ENCODE data around the gene LHX2. TPM values are rescaled to one million over a fixed set of nuclear protein-coding genes. Genes with fewer than 3 reads are reported as not detected.

LHX2 gene
- total RNA-seq, 4 donors from 2014 or later, result 0.22 TPM; not detected in 3

DNA sequence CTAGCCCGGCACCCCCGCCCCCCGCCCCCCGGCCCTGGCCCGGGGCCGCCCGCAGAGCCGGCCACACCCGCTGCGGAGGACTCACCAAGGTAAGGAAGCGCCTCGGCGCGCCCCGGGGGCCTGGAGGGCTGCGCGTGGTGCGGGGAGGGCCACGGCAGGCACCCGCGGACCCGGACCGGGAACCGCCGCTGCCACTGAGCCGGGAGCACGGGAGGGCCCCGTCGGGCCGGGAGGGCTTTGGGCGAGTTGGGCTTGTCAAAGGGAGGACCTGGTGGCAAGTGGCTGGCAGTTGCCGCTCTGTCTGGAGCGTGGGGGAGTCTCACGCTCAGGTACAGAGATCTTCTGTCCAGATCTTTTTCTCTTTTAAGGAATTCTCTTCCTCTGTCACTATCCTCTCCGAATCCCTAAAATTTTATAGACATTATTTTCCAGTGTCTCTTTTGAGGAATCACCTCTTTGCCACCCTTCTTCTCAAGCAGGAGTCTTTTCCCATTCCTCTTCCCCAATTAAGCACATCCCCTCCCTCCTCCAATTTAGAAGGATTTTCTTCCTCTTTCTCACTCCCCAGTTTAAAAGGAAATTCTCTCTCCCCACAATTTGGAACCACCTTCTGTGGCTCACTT, 11.3 kb upstream of the LHX2 start:
- 5 to 7% methylated on average over 4 to 5 of the region's 35 CpGs for WGBS, 2 donors
- no peaks in the 10 kb centered on the region for H3K9me3 ChIP-seq
- H3K27me3 ChIP-seq, result peaks cover 28 to 100% (median 57%) of the 10 kb centered on the region in 4 donors
- intact Hi-C loops (cut with DNase I), result no loop called here
- H3K36me3 ChIP-seq, result no peaks in the 10 kb centered on the region
- DNase-seq, result no peak
- H3K27ac ChIP-seq, result no peak overlapping the region
- no peak for TF ChIP-seq POLR2A (IDR thresholded peaks at IDR 0.05)
- TF ChIP-seq, protein P1, sequence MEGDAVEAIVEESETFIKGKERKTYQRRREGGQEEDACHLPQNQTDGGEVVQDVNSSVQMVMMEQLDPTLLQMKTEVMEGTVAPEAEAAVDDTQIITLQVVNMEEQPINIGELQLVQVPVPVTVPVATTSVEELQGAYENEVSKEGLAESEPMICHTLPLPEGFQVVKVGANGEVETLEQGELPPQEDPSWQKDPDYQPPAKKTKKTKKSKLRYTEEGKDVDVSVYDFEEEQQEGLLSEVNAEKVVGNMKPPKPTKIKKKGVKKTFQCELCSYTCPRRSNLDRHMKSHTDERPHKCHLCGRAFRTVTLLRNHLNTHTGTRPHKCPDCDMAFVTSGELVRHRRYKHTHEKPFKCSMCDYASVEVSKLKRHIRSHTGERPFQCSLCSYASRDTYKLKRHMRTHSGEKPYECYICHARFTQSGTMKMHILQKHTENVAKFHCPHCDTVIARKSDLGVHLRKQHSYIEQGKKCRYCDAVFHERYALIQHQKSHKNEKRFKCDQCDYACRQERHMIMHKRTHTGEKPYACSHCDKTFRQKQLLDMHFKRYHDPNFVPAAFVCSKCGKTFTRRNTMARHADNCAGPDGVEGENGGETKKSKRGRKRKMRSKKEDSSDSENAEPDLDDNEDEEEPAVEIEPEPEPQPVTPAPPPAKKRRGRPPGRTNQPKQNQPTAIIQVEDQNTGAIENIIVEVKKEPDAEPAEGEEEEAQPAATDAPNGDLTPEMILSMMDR (IDR thresholded peaks at IDR 0.05), result no peak
- H3K4me3 ChIP-seq, result peak overlapping the region in 2 of 4 donors; percentile 23 to 57
- peaks cover 26 to 46% (median 35%) of the 10 kb centered on the region in 3 donors for H3K4me1 ChIP-seq

DNA sequence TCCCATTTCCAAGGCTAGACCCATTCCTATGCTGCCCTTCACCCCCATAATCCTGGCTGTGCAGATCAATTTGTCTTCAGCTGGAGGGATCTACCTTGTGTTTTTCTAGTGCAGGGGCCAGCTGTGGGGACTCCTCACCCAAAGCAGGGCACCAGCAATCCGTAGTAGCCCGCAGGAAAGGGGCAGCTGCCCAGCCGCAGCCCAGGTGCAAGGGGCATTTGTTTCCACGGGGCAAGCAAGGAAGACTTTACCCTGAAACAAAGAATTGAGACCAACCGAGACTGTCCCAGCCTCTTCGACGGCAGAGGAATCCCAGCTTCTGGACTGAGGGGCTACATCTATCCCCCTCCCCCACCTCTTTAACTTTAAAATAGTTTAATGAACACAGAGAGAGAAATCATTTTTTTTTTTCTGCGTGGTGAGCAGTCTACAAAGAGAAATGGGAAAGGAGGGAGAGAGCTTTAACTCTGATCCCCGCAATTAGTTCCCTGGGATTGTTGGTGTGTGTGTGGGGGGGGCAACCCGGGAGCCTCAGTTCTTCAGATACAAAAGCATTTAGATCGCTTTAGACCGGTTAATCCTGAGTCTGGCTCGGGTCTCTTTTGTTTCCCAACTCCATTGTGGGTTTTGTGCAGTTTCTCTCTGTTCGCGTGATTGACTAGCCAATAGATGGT, 10.6 kb upstream of the LHX2 start:
- DNase-seq, result no peak
- H3K9me3 ChIP-seq, result no peaks in the 10 kb centered on the region
- H3K27me3 ChIP-seq, result peaks cover 28 to 100% (median 63%) of the 10 kb centered on the region in 4 donors
- no peak overlapping the region for H3K27ac ChIP-seq
- TF ChIP-seq, protein P1 (IDR thresholded peaks at IDR 0.05), result no peak
- TF ChIP-seq POLR2A (IDR thresholded peaks at IDR 0.05), result no peak
- intact Hi-C loops (cut with DNase I), result no loop called here
- WGBS, 2 donors, result 2 to 16% methylated on average over 12 of the region's 15 CpGs
- no peaks in the 10 kb centered on the region for H3K36me3 ChIP-seq
- H3K4me3 ChIP-seq, result no peak overlapping the region
- peaks cover 26 to 46% (median 35%) of the 10 kb centered on the region in 3 donors for H3K4me1 ChIP-seq

DNA sequence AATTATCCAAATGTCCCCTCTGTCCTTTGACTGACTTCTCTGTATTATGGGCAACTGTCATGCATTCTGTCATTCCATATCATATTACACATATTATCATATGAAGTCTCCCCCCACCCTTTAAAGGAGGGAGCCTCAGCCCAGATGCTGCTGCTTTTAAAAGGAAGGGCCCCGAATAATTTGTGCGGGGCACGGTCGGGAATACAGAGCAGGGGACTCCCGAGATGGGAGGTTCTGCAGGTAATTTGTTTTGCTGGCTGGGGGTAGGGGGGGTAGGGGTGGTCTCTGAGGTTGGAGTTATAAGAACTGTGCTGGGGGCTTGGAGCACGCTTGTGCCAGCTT, 10.1 kb upstream of the LHX2 start:
- H3K4me3 ChIP-seq, result no peak overlapping the region
- H3K36me3 ChIP-seq, result no peaks in the 10 kb centered on the region
- DNase-seq, result no peak
- TF ChIP-seq, protein P1 (IDR thresholded peaks at IDR 0.05), result no peak
- TF ChIP-seq POLR2A (IDR thresholded peaks at IDR 0.05), result no peak
- intact Hi-C loops (cut with DNase I), result no loop called here
- peaks cover 28 to 100% (median 65%) of the 10 kb centered on the region in 4 donors for H3K27me3 ChIP-seq
- H3K4me1 ChIP-seq, result peaks cover 25 to 45% (median 34%) of the 10 kb centered on the region in 3 donors
- 6 to 8% methylated on average over 4 to 6 of the region's 6 CpGs for WGBS, 2 donors
- H3K9me3 ChIP-seq, result no peaks in the 10 kb centered on the region
- no peak overlapping the region for H3K27ac ChIP-seq

DNA sequence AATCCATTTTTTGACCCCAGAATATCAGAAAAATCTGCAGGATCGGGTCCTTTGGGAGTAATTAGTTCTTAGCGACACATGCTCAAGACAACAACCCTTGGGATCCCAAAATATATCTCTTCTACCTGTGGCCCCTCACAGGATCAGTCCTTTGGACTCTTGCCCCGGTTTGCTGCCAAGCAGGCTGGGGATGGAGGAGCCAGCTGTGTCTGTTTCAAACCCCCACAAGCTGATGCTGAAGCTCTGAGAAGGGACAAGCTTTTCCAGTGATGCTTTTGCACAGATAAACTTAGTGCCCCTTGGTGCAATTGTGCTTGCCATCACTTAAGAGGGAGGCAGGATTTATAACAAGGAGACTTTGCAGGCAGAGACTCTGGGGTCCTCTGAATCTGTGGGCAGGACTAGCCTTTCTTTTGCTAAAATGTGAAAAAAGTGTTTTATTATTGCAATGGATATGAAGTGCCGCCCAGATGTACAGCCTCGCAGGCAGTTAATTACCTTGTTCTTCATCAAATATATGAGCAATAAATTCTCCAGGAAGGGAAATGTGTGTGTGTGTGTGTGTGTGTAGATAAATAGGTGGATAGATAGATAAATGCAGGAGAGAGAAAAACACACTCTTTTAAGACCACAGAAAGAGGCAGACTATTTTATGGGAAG, 9.6 kb upstream of the LHX2 start:
- TF ChIP-seq POLR2A (IDR thresholded peaks at IDR 0.05), result no peak
- TF ChIP-seq, protein P1 (IDR thresholded peaks at IDR 0.05), result no peak
- Histone ChIP-seq H3K4me1 (peaks cover 20 to 45% (median 28%) of the 10 kb centered on the region in 3 donors), H3K36me3 (no peaks in the 10 kb centered on the region), H3K4me3 (no peak overlapping the region), H3K27ac (no peak overlapping the region), H3K27me3 (peaks cover 31 to 100% (median 66%) of the 10 kb centered on the region in 4 donors), H3K9me3 (no peaks in the 10 kb centered on the region)
- no peak for DNase-seq
- WGBS, 2 donors, result 16 to 22% methylated on average over 2 to 5 of the region's 5 CpGs
- intact Hi-C loops (cut with DNase I), result no loop called here

Data from esophagus squamous epithelium (tissue), 5 donors.